HEK293T (cell line): Measurements from ENCODE around the gene TMED4.

Experiments used
- BHLHE40 ChIP-seq: fragments of 450-650 bp; IDR thresholded peaks from 2 replicates; pipeline ENCODE4 v1.6.1; 2016; ENCODE audit warnings: mild to moderate bottlenecking, moderate library complexity, borderline replicate concordance
- FOXA1 ChIP-seq: fragments of 450-650 bp; IDR thresholded peaks from 2 replicates; pipeline ENCODE4 v1.6.1; 2016; ENCODE audit warnings: mild to moderate bottlenecking
- FOXM1 ChIP-seq: fragments of 450-650 bp; IDR thresholded peaks from 2 replicates; pipeline ENCODE4 v1.6.1; 2017; ENCODE audit warnings: mild to moderate bottlenecking, borderline replicate concordance
- HDGF ChIP-seq: fragments of 450-650 bp; IDR thresholded peaks from 2 replicates; pipeline ENCODE4 v1.6.1; 2017; ENCODE audit warnings: antibody characterized with exemption, borderline replicate concordance
- L3MBTL2 ChIP-seq: fragments of 450-650 bp; conservative IDR thresholded peaks from 2 replicates; pipeline ENCODE4 v1.6.1; 2016; ENCODE audit warnings: mild to moderate bottlenecking
- NFRKB ChIP-seq: fragments of 450-650 bp; IDR thresholded peaks from 2 replicates; pipeline ENCODE4 v1.6.1; 2016; ENCODE audit warnings: mild to moderate bottlenecking, moderate library complexity
- PKNOX1 ChIP-seq: fragments of 450-650 bp; IDR thresholded peaks from 2 replicates; pipeline ENCODE4 v1.6.1; 2016
- SP1 ChIP-seq: fragments of 450-650 bp; IDR thresholded peaks from 2 replicates; pipeline ENCODE4 v1.6.1; 2017
- SUZ12 ChIP-seq: fragments of 450-650 bp; IDR thresholded peaks from 2 replicates; pipeline ENCODE4 v1.6.1; 2016; ENCODE audit warnings: mild to moderate bottlenecking
- ZNF384 ChIP-seq: fragments of 450-650 bp; IDR thresholded peaks from 2 replicates; pipeline ENCODE4 v1.6.1; 2016

- no peak for TF ChIP-seq NFRKB
- no peak for TF ChIP-seq SP1
- no peak for TF ChIP-seq FOXM1
- TF ChIP-seq PKNOX1: no peak
- no peak for TF ChIP-seq L3MBTL2
- TF ChIP-seq ZNF384: no peak
- TF ChIP-seq SUZ12: no peak
- TF ChIP-seq FOXA1: no peak
- TF ChIP-seq BHLHE40: no peak
- no peak for TF ChIP-seq HDGF
Observed at GRCh38 chr7:44555350-44555749, 26.7 kb downstream of the TMED4 start.
